HCT116 (cell line): ENCODE measurements around the gene CDC42BPA. TPM values are rescaled to one million over a fixed set of nuclear protein-coding genes. Genes with fewer than 3 reads are reported as not detected.

Source experiments
- ATAC-seq: fragments of 200-7000 bp; cut with Tn5 transposase; 2 replicates; pipeline ENCODE4 v1.9.1; 2020; ENCODE audit warnings: mild to moderate bottlenecking, moderate library complexity
- BruUV-seq: library from RNA; stranded (reverse); fragments of 400-500 nt; replicated peaks from 2 replicates; lab custom pipeline; 2021; lab: Mats Ljungman, UMichigan
- CTCF ChIA-PET: fragments of 300-600 bp; sonication (Branson Sonifier 250); formaldehyde crosslinking; loops from one replicate; lab custom pipeline; 2021; ENCODE audit warnings: antibody characterized with exemption; lab: Charles Lee
- POLR2A ChIA-PET: fragments of 300-600, 350-600 bp; sonication (Branson Sonifier 250); formaldehyde crosslinking; loops from one replicate; lab custom pipeline; 2021; ENCODE audit warnings: antibody characterized with exemption; lab: Charles Lee
- RAD21 ChIA-PET, 2 experiments: fragments of 300-600 bp; sonication (Branson Sonifier 250); formaldehyde crosslinking; loops; one replicate each; lab custom pipeline; 2023; ENCODE audit warnings: low total read pairs in 2 of 2; ENCODE audit not compliant: uncharacterized antibody in 2 of 2, unreplicated experiment in 2 of 2, low non-redundant PET in 1 of 2; lab: Charles Lee
- DNase-seq: peaks from one replicate; pipeline ENCODE4 v3.0.0-alpha.2; 2010; ENCODE audit warnings: low read depth, low spot score
- H2AFZ ChIP-seq: fragments of 200-600 bp; shearing (Covaris generic), sonication (generic); 2 replicates; pipeline ENCODE4 v1.6.1; 2017; ENCODE audit warnings: low read depth, mixed run types, mixed read lengths, antibody characterized with exemption, low read length; ENCODE audit not compliant: poor library complexity, severe bottlenecking
- H3K27ac ChIP-seq: 2 replicates; pipeline ENCODE4 v1.5.1; 2012; ENCODE audit warnings: low read depth, low read length
- H3K27me3 ChIP-seq: fragments of 200-600 bp; sonication (generic); 2 replicates; pipeline ENCODE4 v1.6.1; 2016; ENCODE audit warnings: mixed run types, low read length, mixed read lengths; ENCODE audit not compliant: insufficient read depth
- H3K36me3 ChIP-seq, 2 experiments: fragments of 200-500 bp in 1 of 2; fragments of 200-600 bp in 1 of 2; sonication (Bioruptor generic) in 1 of 2; sonication (generic) in 1 of 2; 2 replicates each; pipeline versions ENCODE4 v1.5.1 to v1.6.1; 2014 to 2016; ENCODE audit warnings: low read length in 2 of 2, inconsistent platforms in 1 of 2, mixed read lengths in 1 of 2, mixed run types in 1 of 2; ENCODE audit not compliant: insufficient read depth in 2 of 2, control insufficient read depth in 1 of 2
- H3K4me1 ChIP-seq, 2 experiments: fragments of 200-600 bp in 1 of 2; sonication (generic) in 1 of 2; 2 replicates each; pipeline versions ENCODE4 v1.5.1 to v1.6.1; 2012 to 2017; ENCODE audit warnings: low read length in 2 of 2, inconsistent platforms in 1 of 2, mild to moderate bottlenecking in 1 of 2, mixed read lengths in 1 of 2, mixed run types in 1 of 2, moderate library complexity in 1 of 2; ENCODE audit not compliant: insufficient read depth in 2 of 2, control insufficient read depth in 1 of 2
- H3K4me2 ChIP-seq: fragments of 200-600 bp; sonication (generic); 2 replicates; pipeline ENCODE4 v1.6.1; 2017; ENCODE audit warnings: mixed run types, low read length, mixed read lengths
- H3K4me3 ChIP-seq, 2 experiments: fragments of 200-600 bp in 1 of 2; sonication (generic) in 1 of 2; replicated peaks in 1 of 2; 2 replicates each; pipeline ENCODE4 v1.5.1; 2011 to 2016; ENCODE audit warnings: low read length in 2 of 2, control low read depth in 1 of 2, low read depth in 1 of 2, mild to moderate bottlenecking in 1 of 2, mixed read lengths in 1 of 2, mixed run types in 1 of 2
- H3K79me2 ChIP-seq: fragments of 200-600 bp; sonication (generic); 2 replicates; pipeline ENCODE4 v1.6.1; 2017; ENCODE audit warnings: mild to moderate bottlenecking, mixed run types, low read length, moderate library complexity, mixed read lengths; ENCODE audit not compliant: insufficient read depth
- H3K9ac ChIP-seq: fragments of 200-600 bp; sonication (generic); 2 replicates; pipeline ENCODE4 v1.6.1; 2016; ENCODE audit warnings: low read length, mixed read lengths
- H3K9me2 ChIP-seq: fragments of 200-600 bp; sonication (generic), shearing (Covaris generic); 2 replicates; pipeline ENCODE4 v1.6.1; 2017; ENCODE audit warnings: mixed run types, mild to moderate bottlenecking, moderate library complexity; ENCODE audit not compliant: insufficient read depth
- H3K9me3 ChIP-seq, 2 experiments: fragments of 200-500 bp in 1 of 2; fragments of 200-600 bp in 1 of 2; sonication (Bioruptor generic) in 1 of 2; sonication (generic) in 1 of 2; 2 replicates each; pipeline ENCODE4 v1.6.1; 2014 to 2017; ENCODE audit warnings: low read length in 2 of 2, mixed read lengths in 2 of 2, inconsistent platforms in 1 of 2, low read depth in 1 of 2, mild to moderate bottlenecking in 1 of 2, mixed run types in 1 of 2, moderate library complexity in 1 of 2; ENCODE audit not compliant: control insufficient read depth in 1 of 2, insufficient read depth in 1 of 2
- H4K20me1 ChIP-seq: fragments of 200-600 bp; sonication (generic), shearing (Covaris generic); 2 replicates; pipeline ENCODE4 v1.6.1; 2017; ENCODE audit warnings: mixed run types, mild to moderate bottlenecking, moderate library complexity; ENCODE audit not compliant: insufficient read depth
- ATF3 ChIP-seq: IDR thresholded peaks from 2 replicates; pipeline ENCODE4 v1.6.1; 2012
- CEBPB ChIP-seq: IDR thresholded peaks from 2 replicates; pipeline ENCODE4 v1.6.1; 2012; ENCODE audit warnings: low read depth
- EGR1 ChIP-seq: IDR thresholded peaks from 2 replicates; pipeline ENCODE4 v1.6.1; 2012; ENCODE audit warnings: low read depth
- EZH2 ChIP-seq: fragments of 200-600 bp; sonication (generic); IDR thresholded peaks from 2 replicates; pipeline ENCODE4 v1.6.1; 2017; ENCODE audit warnings: antibody characterized with exemption, mixed run types
- EZH2phosphoT487 ChIP-seq: fragments of 200-600 bp; IDR thresholded peaks from 2 replicates; pipeline ENCODE4 v1.6.1; 2018; ENCODE audit warnings: antibody characterized with exemption, borderline replicate concordance
- FOSL1 ChIP-seq: IDR thresholded peaks from 2 replicates; pipeline ENCODE4 v1.6.1; 2012; ENCODE audit warnings: low read depth
- JUND ChIP-seq: IDR thresholded peaks from 2 replicates; pipeline ENCODE4 v1.6.1; 2012
- POLR2A ChIP-seq: IDR thresholded peaks from 2 replicates; pipeline ENCODE4 v1.7.0; 2011; ENCODE audit warnings: borderline replicate concordance; ENCODE audit not compliant: insufficient read depth, insufficient read length; ENCODE audit errors: extremely low read depth
- RAD21 ChIP-seq: IDR thresholded peaks from 2 replicates; pipeline ENCODE4 v1.6.1; 2012; ENCODE audit warnings: low read depth, mild to moderate bottlenecking
- SP1 ChIP-seq: IDR thresholded peaks from 2 replicates; pipeline ENCODE4 v1.6.1; 2012; ENCODE audit warnings: low read depth
- SRF ChIP-seq: IDR thresholded peaks from 2 replicates; pipeline ENCODE4 v1.6.1; 2012; ENCODE audit warnings: low read depth
- YY1 ChIP-seq: IDR thresholded peaks from 2 replicates; pipeline ENCODE4 v1.6.1; 2011; ENCODE audit warnings: low read length, low read depth, moderate library complexity, mild to moderate bottlenecking; ENCODE audit not compliant: insufficient replicate concordance; ENCODE audit errors: extremely low read depth
- ZFX ChIP-seq: fragments of 450-650 bp; IDR thresholded peaks from 2 replicates; pipeline ENCODE4 v1.6.1; 2017
- ZNF274 ChIP-seq: fragments of 200-500 bp; sonication (Bioruptor generic); IDR thresholded peaks from 2 replicates; pipeline ENCODE4 v1.6.1; 2014; ENCODE audit warnings: mild to moderate bottlenecking, low read depth, low read length, inconsistent platforms
- intact Hi-C: fragments of 100-400 bp; cut with micrococcal nuclease; formaldehyde crosslinking; loops from 2 replicates; pipeline ENCODE4 v1.10.0; 2022
- total RNA-seq: library from RNA; stranded (reverse); gene quantifications from one replicate; pipeline ENCODE4 v1.2.1, GENCODE V29; 2021; ENCODE audit not compliant: unreplicated experiment
- TF ChIP-seq, protein P1 (sequence below): IDR thresholded peaks from 2 replicates; pipeline ENCODE4 v1.6.1; 2012; ENCODE audit warnings: low read depth
- TF ChIP-seq, protein P2 (sequence below), 3 experiments: fragments of 200-600 bp in 1 of 3; sonication (generic) in 1 of 3; IDR thresholded peaks in 2 of 3; conservative IDR thresholded peaks in 1 of 3; 2 replicates each; pipeline ENCODE4 v1.5.1; 2012 to 2017; ENCODE audit warnings: low read depth in 2 of 3, low read length in 2 of 3, antibody characterized with exemption in 1 of 3, borderline replicate concordance in 1 of 3, control low read depth in 1 of 3, mild to moderate bottlenecking in 1 of 3, mixed read lengths in 1 of 3, mixed run types in 1 of 3, moderate library complexity in 1 of 3; ENCODE audit not compliant: insufficient read depth in 1 of 3

CDC42BPA gene
- total RNA-seq, 1 experiment from 2014 or later, result 44.0 TPM

DNA sequence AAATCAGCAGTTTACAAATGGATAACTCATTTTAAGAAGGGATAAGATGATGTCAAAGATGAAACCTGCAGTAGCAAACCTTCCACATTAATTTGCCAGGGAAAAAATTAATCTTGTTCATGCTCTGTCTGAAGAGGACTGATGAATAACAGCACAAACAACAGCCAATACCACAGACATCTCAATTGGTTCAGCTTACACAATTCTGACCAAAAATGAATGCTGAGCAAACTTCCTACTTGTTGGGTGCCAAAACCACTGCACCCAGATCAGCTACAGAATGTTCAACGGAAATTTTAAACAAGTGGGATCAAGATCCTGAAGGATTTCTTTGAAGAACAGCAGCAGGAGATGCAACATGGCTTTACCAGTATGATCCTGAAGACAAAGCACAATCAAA lies 279.9 kb downstream of the CDC42BPA start:
- no peak overlapping the region for H3K4me3 ChIP-seq
- intact Hi-C loops, result no loop called here
- no peaks in the 10 kb centered on the region for H3K9me3 ChIP-seq
- H4K20me1 ChIP-seq, result no peaks in the 10 kb centered on the region
- DNase-seq, result no peak
- no peak overlapping the region for H3K4me2 ChIP-seq
- no peaks in the 10 kb centered on the region for H3K79me2 ChIP-seq
- H3K36me3 ChIP-seq, result peaks cover 2 to 12% of the 10 kb centered on the region in 2 experiments; a peak in 1 of 4 replicates
- H3K4me1 ChIP-seq, result no peaks in the 10 kb centered on the region
- no peaks in the 10 kb centered on the region for H3K9me2 ChIP-seq
- POLR2A ChIA-PET, result no interaction called here
- H3K9ac ChIP-seq, result no peak overlapping the region
- no peak overlapping the region for H3K27ac ChIP-seq
- ATAC-seq, result no peak
- no peak overlapping the region for H2AFZ ChIP-seq
- RAD21 ChIA-PET, result no interaction called here
- BruUV-seq, result no TSS peak
- H3K27me3 ChIP-seq, result no peaks in the 10 kb centered on the region
- CTCF ChIA-PET, result no interaction called here
- TF ChIP-seq CEBPB (no peak), ATF3 (no peak), SRF (no peak), SP1 (no peak)

GRCh38 chr1:227037121-227037520 lies 281.2 kb downstream of the CDC42BPA start:
- Histone ChIP-seq H3K4me1 (no peaks in the 10 kb centered on the region), H3K4me3 (no peak overlapping the region), H3K4me2 (no peak overlapping the region), H3K36me3 (peaks cover 2 to 12% of the 10 kb centered on the region in 2 experiments; a peak in 1 of 4 replicates), H3K9me3 (no peaks in the 10 kb centered on the region), H3K27me3 (no peaks in the 10 kb centered on the region), H3K9ac (no peak overlapping the region), H3K9me2 (no peaks in the 10 kb centered on the region), H4K20me1 (no peaks in the 10 kb centered on the region), H2AFZ (no peak overlapping the region), H3K27ac (no peak overlapping the region), H3K79me2 (no peaks in the 10 kb centered on the region)
- DNase-seq (no peak), ATAC-seq (no peak)
- BruUV-seq, result no TSS peak
- intact Hi-C loops, result no loop called here
- ChIA-PET CTCF (no interaction called here), RAD21 (no interaction called here), POLR2A (no interaction called here)
- TF ChIP-seq POLR2A, result no peak
- TF ChIP-seq, protein P1, sequence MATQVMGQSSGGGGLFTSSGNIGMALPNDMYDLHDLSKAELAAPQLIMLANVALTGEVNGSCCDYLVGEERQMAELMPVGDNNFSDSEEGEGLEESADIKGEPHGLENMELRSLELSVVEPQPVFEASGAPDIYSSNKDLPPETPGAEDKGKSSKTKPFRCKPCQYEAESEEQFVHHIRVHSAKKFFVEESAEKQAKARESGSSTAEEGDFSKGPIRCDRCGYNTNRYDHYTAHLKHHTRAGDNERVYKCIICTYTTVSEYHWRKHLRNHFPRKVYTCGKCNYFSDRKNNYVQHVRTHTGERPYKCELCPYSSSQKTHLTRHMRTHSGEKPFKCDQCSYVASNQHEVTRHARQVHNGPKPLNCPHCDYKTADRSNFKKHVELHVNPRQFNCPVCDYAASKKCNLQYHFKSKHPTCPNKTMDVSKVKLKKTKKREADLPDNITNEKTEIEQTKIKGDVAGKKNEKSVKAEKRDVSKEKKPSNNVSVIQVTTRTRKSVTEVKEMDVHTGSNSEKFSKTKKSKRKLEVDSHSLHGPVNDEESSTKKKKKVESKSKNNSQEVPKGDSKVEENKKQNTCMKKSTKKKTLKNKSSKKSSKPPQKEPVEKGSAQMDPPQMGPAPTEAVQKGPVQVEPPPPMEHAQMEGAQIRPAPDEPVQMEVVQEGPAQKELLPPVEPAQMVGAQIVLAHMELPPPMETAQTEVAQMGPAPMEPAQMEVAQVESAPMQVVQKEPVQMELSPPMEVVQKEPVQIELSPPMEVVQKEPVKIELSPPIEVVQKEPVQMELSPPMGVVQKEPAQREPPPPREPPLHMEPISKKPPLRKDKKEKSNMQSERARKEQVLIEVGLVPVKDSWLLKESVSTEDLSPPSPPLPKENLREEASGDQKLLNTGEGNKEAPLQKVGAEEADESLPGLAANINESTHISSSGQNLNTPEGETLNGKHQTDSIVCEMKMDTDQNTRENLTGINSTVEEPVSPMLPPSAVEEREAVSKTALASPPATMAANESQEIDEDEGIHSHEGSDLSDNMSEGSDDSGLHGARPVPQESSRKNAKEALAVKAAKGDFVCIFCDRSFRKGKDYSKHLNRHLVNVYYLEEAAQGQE, result no peak
- TF ChIP-seq SRF, result no peak
- TF ChIP-seq ATF3, result no peak
- no peak for TF ChIP-seq CEBPB
- TF ChIP-seq, protein P2, sequence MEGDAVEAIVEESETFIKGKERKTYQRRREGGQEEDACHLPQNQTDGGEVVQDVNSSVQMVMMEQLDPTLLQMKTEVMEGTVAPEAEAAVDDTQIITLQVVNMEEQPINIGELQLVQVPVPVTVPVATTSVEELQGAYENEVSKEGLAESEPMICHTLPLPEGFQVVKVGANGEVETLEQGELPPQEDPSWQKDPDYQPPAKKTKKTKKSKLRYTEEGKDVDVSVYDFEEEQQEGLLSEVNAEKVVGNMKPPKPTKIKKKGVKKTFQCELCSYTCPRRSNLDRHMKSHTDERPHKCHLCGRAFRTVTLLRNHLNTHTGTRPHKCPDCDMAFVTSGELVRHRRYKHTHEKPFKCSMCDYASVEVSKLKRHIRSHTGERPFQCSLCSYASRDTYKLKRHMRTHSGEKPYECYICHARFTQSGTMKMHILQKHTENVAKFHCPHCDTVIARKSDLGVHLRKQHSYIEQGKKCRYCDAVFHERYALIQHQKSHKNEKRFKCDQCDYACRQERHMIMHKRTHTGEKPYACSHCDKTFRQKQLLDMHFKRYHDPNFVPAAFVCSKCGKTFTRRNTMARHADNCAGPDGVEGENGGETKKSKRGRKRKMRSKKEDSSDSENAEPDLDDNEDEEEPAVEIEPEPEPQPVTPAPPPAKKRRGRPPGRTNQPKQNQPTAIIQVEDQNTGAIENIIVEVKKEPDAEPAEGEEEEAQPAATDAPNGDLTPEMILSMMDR (IDR thresholded peaks at IDR 0.05 in 2 of 3, conservative IDR thresholded peaks at IDR 0.05 in 1 of 3; ENCODE audit: borderline replicate concordance in 1 of 3, insufficient read depth in 1 of 3, low read depth in 2 of 3, low read length in 2 of 3), result no peak
- no peak for TF ChIP-seq RAD21
- TF ChIP-seq ZNF274, result no peak
- TF ChIP-seq EGR1, result no peak
- TF ChIP-seq YY1, result no peak
- TF ChIP-seq EZH2phosphoT487, result no peak
- TF ChIP-seq SP1, result no peak
- TF ChIP-seq EZH2, result no peak
- TF ChIP-seq JUND, result no peak
- no peak for TF ChIP-seq ZFX
- TF ChIP-seq FOSL1, result no peak
